HepG2 (cell line): Measurements from ENCODE around the gene ZNF84. TPM values are rescaled to one million over a fixed set of nuclear protein-coding genes. Genes with fewer than 3 reads are reported as not detected.
A peak's percentile ranks its signal among the peaks of the same experiment; 100 is the strongest.

ENCODE experiments used
- ATAC-seq: fragments of 200-7000 bp; cut with Tn5 transposase; 3 replicates; pipeline ENCODE4 v1.9.1; 2020; ENCODE audit warnings: mild to moderate bottlenecking, moderate library complexity
- BruUV-seq: library from RNA; stranded (reverse); fragments of 400-500 nt; replicated peaks from 2 replicates; lab custom pipeline; 2021; lab: Mats Ljungman, UMichigan
- CTCF ChIA-PET: fragments of 300-600 bp; formaldehyde crosslinking; extraction: SDS; loops from one replicate; lab custom pipeline; 2021; ENCODE audit warnings: low total read pairs, inconsistent platforms, low intra/inter-chr PET ratio; lab: Yijun Ruan, JAX
- POLR2A ChIA-PET: fragments of 350-600 bp; sonication (Branson Sonifier 250); formaldehyde crosslinking; loops from one replicate; lab custom pipeline; 2020; ENCODE audit warnings: antibody characterized with exemption, inconsistent platforms; lab: Yijun Ruan, JAX
- DNase-seq: peaks from one replicate; pipeline ENCODE4 v3.0.0-alpha.2; 2015; ENCODE audit warnings: low spot score
- FAIRE-seq: peaks from 3 replicates; lab custom pipeline; 2011; peaks lifted over from hg19 to GRCh38; lab: Jason Lieb, UNC
- H2AFZ ChIP-seq: one replicate; pipeline ENCODE4 v1.6.1; 2011; ENCODE audit warnings: low read length, inconsistent platforms
- H3K27ac ChIP-seq: fragments of 300-600 bp; 3 replicates; pipeline ENCODE4 v1.8.0; 2011; ENCODE audit warnings: mixed run types, mild to moderate bottlenecking, mixed read lengths, low read length, inconsistent platforms; ENCODE audit not compliant: insufficient read depth; ENCODE audit errors: extremely low read length
- H3K27me3 ChIP-seq, 2 experiments: fragments of 200-600 bp in 1 of 2; 2 replicates in 1 of 2; 3 replicates in 1 of 2; pipeline versions ENCODE4 v1.6.0 to v1.8.0; 2011; ENCODE audit warnings: low read length in 2 of 2, mild to moderate bottlenecking in 2 of 2, moderate library complexity in 2 of 2, inconsistent platforms in 1 of 2; ENCODE audit not compliant: insufficient read depth in 2 of 2, control insufficient read depth in 1 of 2
- H3K36me3 ChIP-seq, 2 experiments: fragments of 200-600 bp in 1 of 2; replicated peaks in 1 of 2; 2 replicates in 1 of 2; 3 replicates in 1 of 2; pipeline versions ENCODE4 v1.5.1 to v1.8.0; 2011; ENCODE audit warnings: low read length in 2 of 2, inconsistent platforms in 1 of 2; ENCODE audit not compliant: insufficient read depth in 2 of 2, control insufficient read depth in 1 of 2
- H3K4me1 ChIP-seq: 2 replicates; pipeline ENCODE4 v1.5.1; 2012; ENCODE audit warnings: low read length, inconsistent platforms; ENCODE audit not compliant: insufficient read depth
- H3K4me2 ChIP-seq: 2 replicates; pipeline ENCODE4 v1.6.0; 2011; ENCODE audit warnings: low read depth, low read length, inconsistent platforms
- H3K4me3 ChIP-seq, 3 experiments: fragments of 200-600 bp in 1 of 3; sonication (generic), shearing (Covaris generic) in 1 of 3; replicated peaks in 1 of 3; 2 replicates each; pipeline ENCODE4 v1.5.1; 2011 to 2016; ENCODE audit warnings: low read length in 3 of 3, inconsistent platforms in 2 of 3, low read depth in 2 of 3, mild to moderate bottlenecking in 2 of 3, control low read depth in 1 of 3, mixed read lengths in 1 of 3; ENCODE audit not compliant: insufficient read depth in 1 of 3
- H3K79me2 ChIP-seq: one replicate; pipeline ENCODE4 v1.6.1; 2011; ENCODE audit warnings: low read length, inconsistent platforms; ENCODE audit not compliant: insufficient read depth
- H3K9ac ChIP-seq: 2 replicates; pipeline ENCODE4 v1.6.0; 2011; ENCODE audit warnings: mild to moderate bottlenecking, low read depth, low read length, inconsistent platforms; ENCODE audit not compliant: insufficient read depth
- H3K9me3 ChIP-seq: 2 replicates; pipeline ENCODE4 v1.5.1; 2012; ENCODE audit warnings: mild to moderate bottlenecking, low read length
- H4K20me1 ChIP-seq: 2 replicates; pipeline ENCODE4 v1.6.0; 2011; ENCODE audit warnings: inconsistent platforms, mild to moderate bottlenecking, low read length, moderate library complexity; ENCODE audit not compliant: insufficient read depth
- HMGXB4 ChIP-seq, 2 experiments: sonication (generic) in 1 of 2; formaldehyde crosslinking in 1 of 2; IDR thresholded peaks; 2 replicates each; pipeline versions ENCODE4 v1.4.0 to v1.6.1; 2018 to 2020; ENCODE audit warnings: missing genetic modification reagents in 2 of 2, borderline replicate concordance in 1 of 2, low read depth in 1 of 2, mild to moderate bottlenecking in 1 of 2, missing biosample characterization in 1 of 2
- RBM39 ChIP-seq: fragments of 200-400 bp; formaldehyde crosslinking; IDR thresholded peaks from one replicate; pipeline ENCODE4 v1.6.1; 2018; ENCODE audit warnings: antibody characterized with exemption, mild to moderate bottlenecking, low read depth, low read length; ENCODE audit not compliant: poor library complexity, severe bottlenecking
- SSRP1 ChIP-seq: IDR thresholded peaks from 2 replicates; pipeline ENCODE4 v1.6.1; 2016; ENCODE audit warnings: control low read depth
- TSC22D2 ChIP-seq: sonication (generic); formaldehyde crosslinking; IDR thresholded peaks from 2 replicates; pipeline ENCODE4 v1.5.1; 2020; ENCODE audit warnings: missing genetic modification reagents, mild to moderate bottlenecking, borderline replicate concordance
- ZNF547 ChIP-seq: sonication (generic); formaldehyde crosslinking; IDR thresholded peaks from 2 replicates; pipeline ENCODE4 v1.5.1; 2020; ENCODE audit warnings: mild to moderate bottlenecking, missing genetic modification reagents
- ZNF550 ChIP-seq: sonication (generic); formaldehyde crosslinking; IDR thresholded peaks from 2 replicates; pipeline ENCODE4 v1.4.0; 2020; ENCODE audit warnings: mild to moderate bottlenecking, missing genetic modification reagents, borderline replicate concordance
- ZNF572 ChIP-seq: sonication (generic); formaldehyde crosslinking; IDR thresholded peaks from 2 replicates; pipeline ENCODE4 v1.5.1; 2020; ENCODE audit warnings: mild to moderate bottlenecking, missing genetic modification reagents
- WGBS: methylation state at CpG from one replicate; pipeline ENCODE4 v1.1.6; 2017; ENCODE audit warnings: low lambda C conversion rate; 5-methylcytosine and 5-hydroxymethylcytosine counted together
- in situ Hi-C: cut with HindIII; loops from 2 replicates; pipeline ENCODE4 v1.10.0; 2017; ENCODE audit warnings: low pct_unique_long_range_greater_than_20kb; ENCODE audit not compliant: extremely low pct_ligation_motif_present
- intact Hi-C: fragments of 100-400 bp; cut with micrococcal nuclease; formaldehyde crosslinking; loops from one replicate; pipeline ENCODE4 v1.10.0; 2022; ENCODE audit not compliant: unreplicated experiment
- polyA plus RNA-seq, 8 experiments: library from polyadenylated mRNA; depleted of rRNA in 3 of 8; stranded (reverse) in 7 of 8; unstranded in 1 of 8; fragments of >200 nt; fragmentation: Illumina TruSeq in 4 of 8; extraction: Trizol in 4 of 8; gene quantifications; 2 replicates each; pipeline versions ENCODE4 v1.2.1 to v1.2.3, GENCODE V29; 2011 to 2016; ENCODE audit warnings: low read depth in 4 of 8, missing spikeins in 1 of 8, mixed read lengths in 1 of 8; ENCODE audit not compliant: insufficient read depth in 1 of 8
- total RNA-seq, 5 experiments: library from RNA; depleted of rRNA; stranded (reverse); fragments of >200 nt; fragmentation: Illumina TruSeq; extraction: Trizol; gene quantifications; 2 replicates each; pipeline ENCODE4 v1.2.3, GENCODE V29; 2016; ENCODE audit warnings: low read depth in 1 of 5
- TF ChIP-seq, protein P1 (sequence below): sonication (generic); formaldehyde crosslinking; IDR thresholded peaks from 2 replicates; pipeline ENCODE4 v1.5.0; 2020; ENCODE audit warnings: mild to moderate bottlenecking, missing genetic modification reagents, moderate library complexity
- TF ChIP-seq, protein P2 (sequence below): sonication (generic); formaldehyde crosslinking; conservative IDR thresholded peaks from 2 replicates; pipeline ENCODE4 v1.8.0; 2022; ENCODE audit warnings: low read depth, missing genetic modification reagents
- TF ChIP-seq, protein P3 (sequence below): sonication (generic); formaldehyde crosslinking; IDR thresholded peaks from 2 replicates; pipeline ENCODE4 v1.4.0; 2020; ENCODE audit warnings: missing genetic modification reagents, borderline replicate concordance

Gene ZNF84
- total and polyA plus RNA-seq, 2 of the 13 experiments (the other 11 are each of a cell fraction or from before 2014, with no cell fraction given) = 15.5 to 21.8 TPM

DNA sequence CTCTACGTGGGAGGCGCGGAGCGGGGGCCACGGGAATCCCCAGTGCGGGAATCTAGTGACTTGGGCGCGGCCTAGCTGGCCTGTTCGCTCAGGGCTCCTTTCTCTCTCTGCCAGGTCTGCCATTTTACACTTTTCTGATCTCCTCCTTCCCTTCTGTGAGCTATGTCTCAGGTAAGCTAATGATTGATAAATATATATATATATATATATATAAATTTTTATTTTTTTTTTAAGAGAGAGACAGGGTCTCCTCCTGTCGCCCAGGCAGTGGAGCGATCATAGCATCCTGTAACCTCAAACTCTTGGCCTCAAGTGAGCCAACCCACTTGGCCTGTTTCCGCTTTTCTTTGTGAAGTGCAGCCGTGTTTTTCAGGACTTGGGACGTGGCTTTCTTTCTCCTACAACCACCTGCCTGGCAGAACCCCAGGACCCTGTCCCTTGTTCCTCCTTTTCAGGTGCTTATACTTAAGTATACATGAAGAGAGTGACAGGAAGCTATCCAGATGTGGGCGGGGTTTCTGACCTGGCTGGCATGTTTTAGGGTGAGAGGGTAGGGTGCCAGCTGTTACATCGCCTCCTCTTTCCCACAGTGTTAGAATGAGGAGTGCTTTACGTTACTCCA is 44.0 kb downstream of the ZNF84 start (continued):
- 0 out of 2 replicates have a peak, but pooled peaks have one; percentile 0 for TF ChIP-seq ZNF547 (CRISPR knock-in tag)
- no peak for TF ChIP-seq ZNF550 (CRISPR knock-in tag)
- TF ChIP-seq HMGXB4 (CRISPR knock-in tag; IDR thresholded peaks at IDR 0.05; ENCODE audit: borderline replicate concordance in 1 of 2, low read depth in 1 of 2) = 0 out of 4 replicates have a peak, but pooled peaks of 1 of the 2 experiments have one; percentile 9
- TF ChIP-seq ZNF572 = no peak
- TF ChIP-seq, protein P1, sequence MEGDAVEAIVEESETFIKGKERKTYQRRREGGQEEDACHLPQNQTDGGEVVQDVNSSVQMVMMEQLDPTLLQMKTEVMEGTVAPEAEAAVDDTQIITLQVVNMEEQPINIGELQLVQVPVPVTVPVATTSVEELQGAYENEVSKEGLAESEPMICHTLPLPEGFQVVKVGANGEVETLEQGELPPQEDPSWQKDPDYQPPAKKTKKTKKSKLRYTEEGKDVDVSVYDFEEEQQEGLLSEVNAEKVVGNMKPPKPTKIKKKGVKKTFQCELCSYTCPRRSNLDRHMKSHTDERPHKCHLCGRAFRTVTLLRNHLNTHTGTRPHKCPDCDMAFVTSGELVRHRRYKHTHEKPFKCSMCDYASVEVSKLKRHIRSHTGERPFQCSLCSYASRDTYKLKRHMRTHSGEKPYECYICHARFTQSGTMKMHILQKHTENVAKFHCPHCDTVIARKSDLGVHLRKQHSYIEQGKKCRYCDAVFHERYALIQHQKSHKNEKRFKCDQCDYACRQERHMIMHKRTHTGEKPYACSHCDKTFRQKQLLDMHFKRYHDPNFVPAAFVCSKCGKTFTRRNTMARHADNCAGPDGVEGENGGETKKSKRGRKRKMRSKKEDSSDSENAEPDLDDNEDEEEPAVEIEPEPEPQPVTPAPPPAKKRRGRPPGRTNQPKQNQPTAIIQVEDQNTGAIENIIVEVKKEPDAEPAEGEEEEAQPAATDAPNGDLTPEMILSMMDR (CRISPR knock-in tag) = no peak

DNA sequence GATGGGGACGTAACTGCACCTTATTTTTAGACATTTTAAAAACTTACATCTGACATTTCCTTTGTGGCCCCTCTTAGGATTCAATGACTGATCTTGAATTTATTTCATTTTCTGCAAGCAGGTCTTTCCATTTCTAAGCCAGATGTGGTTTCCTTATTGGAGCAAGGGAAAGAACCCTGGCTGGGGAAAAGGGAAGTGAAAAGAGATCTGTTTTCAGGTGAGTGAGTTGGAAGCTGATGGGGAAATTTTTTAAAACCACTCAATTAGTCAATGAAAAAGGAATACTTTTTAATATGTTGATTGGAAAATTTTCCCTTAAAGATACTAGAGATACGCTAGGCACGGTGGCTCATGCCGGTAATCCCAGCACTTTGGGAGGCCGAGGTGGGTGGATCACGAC is 46.0 kb downstream of the ZNF84 start:
- no TSS peak for BruUV-seq
- WGBS = 95% methylated on average over 6 of the region's 6 CpGs
- no peak overlapping the region for H2AFZ ChIP-seq
- DNase-seq (no peak), FAIRE-seq (no peak), ATAC-seq (no peak)
- ChIA-PET CTCF (no interaction called here), POLR2A (no interaction called here)
- H3K79me2 ChIP-seq = peaks cover 12% of the 10 kb centered on the region
- no peak overlapping the region for H3K27ac ChIP-seq
- TF ChIP-seq, protein P2, sequence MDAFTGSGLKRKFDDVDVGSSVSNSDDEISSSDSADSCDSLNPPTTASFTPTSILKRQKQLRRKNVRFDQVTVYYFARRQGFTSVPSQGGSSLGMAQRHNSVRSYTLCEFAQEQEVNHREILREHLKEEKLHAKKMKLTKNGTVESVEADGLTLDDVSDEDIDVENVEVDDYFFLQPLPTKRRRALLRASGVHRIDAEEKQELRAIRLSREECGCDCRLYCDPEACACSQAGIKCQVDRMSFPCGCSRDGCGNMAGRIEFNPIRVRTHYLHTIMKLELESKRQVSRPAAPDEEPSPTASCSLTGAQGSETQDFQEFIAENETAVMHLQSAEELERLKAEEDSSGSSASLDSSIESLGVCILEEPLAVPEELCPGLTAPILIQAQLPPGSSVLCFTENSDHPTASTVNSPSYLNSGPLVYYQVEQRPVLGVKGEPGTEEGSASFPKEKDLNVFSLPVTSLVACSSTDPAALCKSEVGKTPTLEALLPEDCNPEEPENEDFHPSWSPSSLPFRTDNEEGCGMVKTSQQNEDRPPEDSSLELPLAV (CRISPR knock-in tag) = no peak
- TF ChIP-seq SSRP1 (CRISPR knock-in tag) (no peak), RBM39 (no peak), TSC22D2 (CRISPR knock-in tag) (no peak)
- TF ChIP-seq, protein P3, sequence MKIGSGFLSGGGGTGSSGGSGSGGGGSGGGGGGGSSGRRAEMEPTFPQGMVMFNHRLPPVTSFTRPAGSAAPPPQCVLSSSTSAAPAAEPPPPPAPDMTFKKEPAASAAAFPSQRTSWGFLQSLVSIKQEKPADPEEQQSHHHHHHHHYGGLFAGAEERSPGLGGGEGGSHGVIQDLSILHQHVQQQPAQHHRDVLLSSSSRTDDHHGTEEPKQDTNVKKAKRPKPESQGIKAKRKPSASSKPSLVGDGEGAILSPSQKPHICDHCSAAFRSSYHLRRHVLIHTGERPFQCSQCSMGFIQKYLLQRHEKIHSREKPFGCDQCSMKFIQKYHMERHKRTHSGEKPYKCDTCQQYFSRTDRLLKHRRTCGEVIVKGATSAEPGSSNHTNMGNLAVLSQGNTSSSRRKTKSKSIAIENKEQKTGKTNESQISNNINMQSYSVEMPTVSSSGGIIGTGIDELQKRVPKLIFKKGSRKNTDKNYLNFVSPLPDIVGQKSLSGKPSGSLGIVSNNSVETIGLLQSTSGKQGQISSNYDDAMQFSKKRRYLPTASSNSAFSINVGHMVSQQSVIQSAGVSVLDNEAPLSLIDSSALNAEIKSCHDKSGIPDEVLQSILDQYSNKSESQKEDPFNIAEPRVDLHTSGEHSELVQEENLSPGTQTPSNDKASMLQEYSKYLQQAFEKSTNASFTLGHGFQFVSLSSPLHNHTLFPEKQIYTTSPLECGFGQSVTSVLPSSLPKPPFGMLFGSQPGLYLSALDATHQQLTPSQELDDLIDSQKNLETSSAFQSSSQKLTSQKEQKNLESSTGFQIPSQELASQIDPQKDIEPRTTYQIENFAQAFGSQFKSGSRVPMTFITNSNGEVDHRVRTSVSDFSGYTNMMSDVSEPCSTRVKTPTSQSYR (CRISPR knock-in tag) = no peak
- H3K9me3 ChIP-seq = peaks cover 75% of the 10 kb centered on the region
- in situ Hi-C loops (no loop called here), intact Hi-C loops (no loop called here)
- H3K9ac ChIP-seq = no peak overlapping the region
- peaks cover 6 to 40% of the 10 kb centered on the region in 2 experiments for H3K36me3 ChIP-seq
- H3K4me2 ChIP-seq = no peak overlapping the region
- no peak overlapping the region for H3K4me3 ChIP-seq
- no peaks in the 10 kb centered on the region for H4K20me1 ChIP-seq
- no peaks in the 10 kb centered on the region for H3K27me3 ChIP-seq
- H3K4me1 ChIP-seq = peaks cover 14% of the 10 kb centered on the region
